HepG2 (cell line): ENCODE measurements around the gene CRISP3.

Experiments
- CHD4 ChIP-seq: fragments of 200-600 bp; sonication (generic); IDR thresholded peaks from 2 replicates; pipeline ENCODE4 v1.7.0; 2017; ENCODE audit warnings: mild to moderate bottlenecking, low read length, borderline replicate concordance
- EP300 ChIP-seq, 3 experiments: sonication (generic) in 1 of 3; formaldehyde crosslinking in 1 of 3; IDR thresholded peaks; 2 replicates each; pipeline versions ENCODE4 v1.5.1 to v1.6.1; 2011 to 2020; ENCODE audit warnings: low read depth in 2 of 3, low read length in 2 of 3, borderline replicate concordance in 1 of 3, improper control_type of control experiment in 1 of 3, mild to moderate bottlenecking in 1 of 3, missing genetic modification reagents in 1 of 3, moderate library complexity in 1 of 3
- FOSL1 ChIP-seq: sonication (generic); formaldehyde crosslinking; IDR thresholded peaks from 2 replicates; pipeline ENCODE4 v1.9.0; 2021; ENCODE audit warnings: missing genetic modification reagents, borderline replicate concordance
- MXI1 ChIP-seq: IDR thresholded peaks from 3 replicates; pipeline ENCODE4 v1.6.1; 2012; ENCODE audit warnings: low read depth, low read length, inconsistent platforms, borderline replicate concordance
- NBN ChIP-seq: fragments of 450-650 bp; conservative IDR thresholded peaks from 2 replicates; pipeline ENCODE4 v1.6.1; 2017
- NFYB ChIP-seq: sonication (generic); formaldehyde crosslinking; IDR thresholded peaks from 2 replicates; pipeline ENCODE4 v1.4.0; 2020; ENCODE audit warnings: missing genetic modification reagents
- NR2C2 ChIP-seq: sonication (generic); formaldehyde crosslinking; IDR thresholded peaks from 2 replicates; pipeline ENCODE4 v1.4.0; 2020; ENCODE audit warnings: missing genetic modification reagents, mild to moderate bottlenecking, moderate library complexity, borderline replicate concordance
- POLR2A ChIP-seq, 2 experiments: IDR thresholded peaks; 2 replicates each; pipeline ENCODE4 v1.6.1; 2011; ENCODE audit warnings: low read depth in 2 of 2, low read length in 2 of 2, mild to moderate bottlenecking in 1 of 2, moderate library complexity in 1 of 2; ENCODE audit not compliant: insufficient read depth in 1 of 2
- RFX5 ChIP-seq: IDR thresholded peaks from 2 replicates; pipeline ENCODE4 v1.6.1; 2011; ENCODE audit warnings: low read depth, low read length, improper control_type of control experiment
- SP5 ChIP-seq: IDR thresholded peaks from 2 replicates; pipeline ENCODE4 v1.6.1; 2016; ENCODE audit warnings: low read depth, borderline replicate concordance
- TFAP4 ChIP-seq: sonication (generic); IDR thresholded peaks from 2 replicates; pipeline ENCODE4 v1.6.1; 2016; ENCODE audit warnings: low read depth, borderline replicate concordance
- TF ChIP-seq, protein P1 (sequence below): sonication (generic); formaldehyde crosslinking; IDR thresholded peaks from 2 replicates; pipeline ENCODE4 v1.9.0; 2021; ENCODE audit warnings: missing genetic modification reagents, borderline replicate concordance
- TF ChIP-seq, protein P2 (sequence below): sonication (generic); formaldehyde crosslinking; IDR thresholded peaks from 2 replicates; pipeline ENCODE4 v1.5.0; 2020; ENCODE audit warnings: mild to moderate bottlenecking, missing genetic modification reagents, moderate library complexity
- TF ChIP-seq, protein P3 (sequence below): sonication (generic); formaldehyde crosslinking; IDR thresholded peaks from 2 replicates; pipeline ENCODE4 v1.5.0; 2020; ENCODE audit warnings: mild to moderate bottlenecking, missing genetic modification reagents, borderline replicate concordance

- no peak for TF ChIP-seq NFYB
- TF ChIP-seq NR2C2 (CRISPR knock-in tag), result no peak
- TF ChIP-seq FOSL1 (CRISPR knock-in tag), result no peak
- no peak for TF ChIP-seq CHD4
- no peak for TF ChIP-seq SP5 (CRISPR knock-in tag)
- TF ChIP-seq, protein P1, sequence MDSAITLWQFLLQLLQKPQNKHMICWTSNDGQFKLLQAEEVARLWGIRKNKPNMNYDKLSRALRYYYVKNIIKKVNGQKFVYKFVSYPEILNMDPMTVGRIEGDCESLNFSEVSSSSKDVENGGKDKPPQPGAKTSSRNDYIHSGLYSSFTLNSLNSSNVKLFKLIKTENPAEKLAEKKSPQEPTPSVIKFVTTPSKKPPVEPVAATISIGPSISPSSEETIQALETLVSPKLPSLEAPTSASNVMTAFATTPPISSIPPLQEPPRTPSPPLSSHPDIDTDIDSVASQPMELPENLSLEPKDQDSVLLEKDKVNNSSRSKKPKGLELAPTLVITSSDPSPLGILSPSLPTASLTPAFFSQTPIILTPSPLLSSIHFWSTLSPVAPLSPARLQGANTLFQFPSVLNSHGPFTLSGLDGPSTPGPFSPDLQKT, result no peak
- no peak for TF ChIP-seq MXI1
- TF ChIP-seq, protein P2, sequence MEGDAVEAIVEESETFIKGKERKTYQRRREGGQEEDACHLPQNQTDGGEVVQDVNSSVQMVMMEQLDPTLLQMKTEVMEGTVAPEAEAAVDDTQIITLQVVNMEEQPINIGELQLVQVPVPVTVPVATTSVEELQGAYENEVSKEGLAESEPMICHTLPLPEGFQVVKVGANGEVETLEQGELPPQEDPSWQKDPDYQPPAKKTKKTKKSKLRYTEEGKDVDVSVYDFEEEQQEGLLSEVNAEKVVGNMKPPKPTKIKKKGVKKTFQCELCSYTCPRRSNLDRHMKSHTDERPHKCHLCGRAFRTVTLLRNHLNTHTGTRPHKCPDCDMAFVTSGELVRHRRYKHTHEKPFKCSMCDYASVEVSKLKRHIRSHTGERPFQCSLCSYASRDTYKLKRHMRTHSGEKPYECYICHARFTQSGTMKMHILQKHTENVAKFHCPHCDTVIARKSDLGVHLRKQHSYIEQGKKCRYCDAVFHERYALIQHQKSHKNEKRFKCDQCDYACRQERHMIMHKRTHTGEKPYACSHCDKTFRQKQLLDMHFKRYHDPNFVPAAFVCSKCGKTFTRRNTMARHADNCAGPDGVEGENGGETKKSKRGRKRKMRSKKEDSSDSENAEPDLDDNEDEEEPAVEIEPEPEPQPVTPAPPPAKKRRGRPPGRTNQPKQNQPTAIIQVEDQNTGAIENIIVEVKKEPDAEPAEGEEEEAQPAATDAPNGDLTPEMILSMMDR (CRISPR knock-in tag), result no peak
- TF ChIP-seq POLR2A (IDR thresholded peaks at IDR 0.05; ENCODE audit: insufficient read depth in 1 of 2, low read depth in 2 of 2, low read length in 2 of 2), result no peak
- no peak for TF ChIP-seq TFAP4
- no peak for TF ChIP-seq NBN
- no peak for TF ChIP-seq EP300 (IDR thresholded peaks at IDR 0.05; ENCODE audit: low read depth in 2 of 2, low read length in 2 of 2)
- TF ChIP-seq EP300 (CRISPR knock-in tag; IDR thresholded peaks at IDR 0.05; ENCODE audit: borderline replicate concordance), result no peak
- TF ChIP-seq, protein P3, sequence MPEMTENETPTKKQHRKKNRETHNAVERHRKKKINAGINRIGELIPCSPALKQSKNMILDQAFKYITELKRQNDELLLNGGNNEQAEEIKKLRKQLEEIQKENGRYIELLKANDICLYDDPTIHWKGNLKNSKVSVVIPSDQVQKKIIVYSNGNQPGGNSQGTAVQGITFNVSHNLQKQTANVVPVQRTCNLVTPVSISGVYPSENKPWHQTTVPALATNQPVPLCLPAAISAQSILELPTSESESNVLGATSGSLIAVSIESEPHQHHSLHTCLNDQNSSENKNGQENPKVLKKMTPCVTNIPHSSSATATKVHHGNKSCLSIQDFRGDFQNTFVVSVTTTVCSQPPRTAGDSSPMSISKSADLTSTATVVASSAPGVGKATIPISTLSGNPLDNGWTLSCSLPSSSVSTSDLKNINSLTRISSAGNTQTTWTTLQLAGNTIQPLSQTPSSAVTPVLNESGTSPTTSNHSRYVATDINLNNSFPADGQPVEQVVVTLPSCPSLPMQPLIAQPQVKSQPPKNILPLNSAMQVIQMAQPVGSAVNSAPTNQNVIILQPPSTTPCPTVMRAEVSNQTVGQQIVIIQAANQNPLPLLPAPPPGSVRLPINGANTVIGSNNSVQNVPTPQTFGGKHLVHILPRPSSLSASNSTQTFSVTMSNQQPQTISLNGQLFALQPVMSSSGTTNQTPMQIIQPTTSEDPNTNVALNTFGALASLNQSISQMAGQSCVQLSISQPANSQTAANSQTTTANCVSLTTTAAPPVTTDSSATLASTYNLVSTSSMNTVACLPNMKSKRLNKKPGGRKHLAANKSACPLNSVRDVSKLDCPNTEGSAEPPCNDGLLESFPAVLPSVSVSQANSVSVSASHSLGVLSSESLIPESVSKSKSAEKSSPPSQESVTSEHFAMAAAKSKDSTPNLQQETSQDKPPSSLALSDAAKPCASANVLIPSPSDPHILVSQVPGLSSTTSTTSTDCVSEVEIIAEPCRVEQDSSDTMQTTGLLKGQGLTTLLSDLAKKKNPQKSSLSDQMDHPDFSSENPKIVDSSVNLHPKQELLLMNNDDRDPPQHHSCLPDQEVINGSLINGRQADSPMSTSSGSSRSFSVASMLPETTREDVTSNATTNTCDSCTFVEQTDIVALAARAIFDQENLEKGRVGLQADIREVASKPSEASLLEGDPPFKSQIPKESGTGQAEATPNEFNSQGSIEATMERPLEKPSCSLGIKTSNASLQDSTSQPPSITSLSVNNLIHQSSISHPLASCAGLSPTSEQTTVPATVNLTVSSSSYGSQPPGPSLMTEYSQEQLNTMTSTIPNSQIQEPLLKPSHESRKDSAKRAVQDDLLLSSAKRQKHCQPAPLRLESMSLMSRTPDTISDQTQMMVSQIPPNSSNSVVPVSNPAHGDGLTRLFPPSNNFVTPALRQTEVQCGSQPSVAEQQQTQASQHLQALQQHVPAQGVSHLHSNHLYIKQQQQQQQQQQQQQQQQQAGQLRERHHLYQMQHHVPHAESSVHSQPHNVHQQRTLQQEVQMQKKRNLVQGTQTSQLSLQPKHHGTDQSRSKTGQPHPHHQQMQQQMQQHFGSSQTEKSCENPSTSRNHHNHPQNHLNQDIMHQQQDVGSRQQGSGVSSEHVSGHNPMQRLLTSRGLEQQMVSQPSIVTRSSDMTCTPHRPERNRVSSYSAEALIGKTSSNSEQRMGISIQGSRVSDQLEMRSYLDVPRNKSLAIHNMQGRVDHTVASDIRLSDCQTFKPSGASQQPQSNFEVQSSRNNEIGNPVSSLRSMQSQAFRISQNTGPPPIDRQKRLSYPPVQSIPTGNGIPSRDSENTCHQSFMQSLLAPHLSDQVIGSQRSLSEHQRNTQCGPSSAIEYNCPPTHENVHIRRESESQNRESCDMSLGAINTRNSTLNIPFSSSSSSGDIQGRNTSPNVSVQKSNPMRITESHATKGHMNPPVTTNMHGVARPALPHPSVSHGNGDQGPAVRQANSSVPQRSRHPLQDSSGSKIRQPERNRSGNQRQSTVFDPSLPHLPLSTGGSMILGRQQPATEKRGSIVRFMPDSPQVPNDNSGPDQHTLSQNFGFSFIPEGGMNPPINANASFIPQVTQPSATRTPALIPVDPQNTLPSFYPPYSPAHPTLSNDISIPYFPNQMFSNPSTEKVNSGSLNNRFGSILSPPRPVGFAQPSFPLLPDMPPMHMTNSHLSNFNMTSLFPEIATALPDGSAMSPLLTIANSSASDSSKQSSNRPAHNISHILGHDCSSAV (CRISPR knock-in tag), result no peak
- TF ChIP-seq RFX5, result no peak
Measured at GRCh38 chr6:49782293-49782692, 38.1 kb upstream of the CRISP3 start.
